Measurements from ENCODE around the gene FRMD3.

DNA sequence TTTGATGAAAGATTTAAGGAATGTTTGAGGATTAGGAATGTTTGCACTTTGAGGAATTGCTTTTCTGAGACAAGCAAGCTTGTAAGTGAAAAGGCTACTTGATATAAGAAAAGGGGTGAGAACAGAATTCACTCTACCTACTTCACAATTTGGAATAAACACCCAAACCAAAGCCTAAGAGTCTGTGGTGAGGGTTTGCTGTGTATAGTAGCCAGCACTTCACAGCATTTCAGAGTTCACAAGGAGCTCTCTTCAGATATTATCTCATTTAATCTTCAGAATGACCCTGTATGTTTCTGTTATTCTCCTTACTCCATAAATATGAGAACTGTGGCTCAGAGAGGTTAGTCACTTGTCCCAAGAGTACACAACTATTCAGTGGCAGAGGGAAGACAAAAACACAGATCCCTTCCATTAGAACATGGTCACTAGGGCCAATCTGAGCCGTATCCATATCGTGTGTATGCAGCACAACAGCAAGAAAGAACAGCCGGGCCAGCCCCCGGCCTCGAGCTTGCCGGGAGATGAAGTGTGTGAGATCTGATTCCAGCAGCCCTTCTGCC lies 92.4 kb downstream of the FRMD3 start:
- TF ChIP-seq, protein P1, sequence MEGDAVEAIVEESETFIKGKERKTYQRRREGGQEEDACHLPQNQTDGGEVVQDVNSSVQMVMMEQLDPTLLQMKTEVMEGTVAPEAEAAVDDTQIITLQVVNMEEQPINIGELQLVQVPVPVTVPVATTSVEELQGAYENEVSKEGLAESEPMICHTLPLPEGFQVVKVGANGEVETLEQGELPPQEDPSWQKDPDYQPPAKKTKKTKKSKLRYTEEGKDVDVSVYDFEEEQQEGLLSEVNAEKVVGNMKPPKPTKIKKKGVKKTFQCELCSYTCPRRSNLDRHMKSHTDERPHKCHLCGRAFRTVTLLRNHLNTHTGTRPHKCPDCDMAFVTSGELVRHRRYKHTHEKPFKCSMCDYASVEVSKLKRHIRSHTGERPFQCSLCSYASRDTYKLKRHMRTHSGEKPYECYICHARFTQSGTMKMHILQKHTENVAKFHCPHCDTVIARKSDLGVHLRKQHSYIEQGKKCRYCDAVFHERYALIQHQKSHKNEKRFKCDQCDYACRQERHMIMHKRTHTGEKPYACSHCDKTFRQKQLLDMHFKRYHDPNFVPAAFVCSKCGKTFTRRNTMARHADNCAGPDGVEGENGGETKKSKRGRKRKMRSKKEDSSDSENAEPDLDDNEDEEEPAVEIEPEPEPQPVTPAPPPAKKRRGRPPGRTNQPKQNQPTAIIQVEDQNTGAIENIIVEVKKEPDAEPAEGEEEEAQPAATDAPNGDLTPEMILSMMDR (conservative IDR thresholded peaks at IDR 0.05), result no peak
- TF ChIP-seq EZH2 (IDR thresholded peaks at IDR 0.05; ENCODE audit: low read depth), result no peak
